Thoracic aorta (tissue), 2 donors: ENCODE measurements around the gene C13orf46. TPM values are rescaled to one million over a fixed set of nuclear protein-coding genes. Genes with fewer than 3 reads are reported as not detected.

Source experiments
- ATAC-seq: fragments of 150-250 bp; one replicate; pipeline ENCODE4 v1.8.0; 2017; ENCODE audit warnings: low read depth; ENCODE audit not compliant: insufficient number of reproducible peaks, low FRiP score
- DNase-seq: peaks from one replicate; pipeline ENCODE4 v3.0.0-alpha.2; 2020; ENCODE audit warnings: low spot score
- H3K27ac ChIP-seq, 2 donors: fragments of 200-600 bp; sonication (generic); 1 replicate in 1 of 2; 2 replicates in 1 of 2; pipeline ENCODE4 v1.5.1; 2016; ENCODE audit warnings: mild to moderate bottlenecking in 2 of 2, moderate library complexity in 2 of 2
- H3K27me3 ChIP-seq: fragments of 200-600 bp; sonication (generic); replicated peaks from 2 replicates; pipeline ENCODE4 v1.6.0; 2016; ENCODE audit warnings: mild to moderate bottlenecking; ENCODE audit not compliant: insufficient read depth
- H3K36me3 ChIP-seq: fragments of 200-600 bp; sonication (generic); one replicate; pipeline ENCODE4 v1.5.1; 2016
- H3K4me1 ChIP-seq, 2 donors: fragments of 200-600 bp; sonication (generic); 1 replicate in 1 of 2; 2 replicates in 1 of 2; pipeline versions ENCODE4 v1.5.1 to v1.6.0; 2016; ENCODE audit warnings: low read depth in 2 of 2, mild to moderate bottlenecking in 1 of 2; ENCODE audit not compliant: control insufficient read depth in 1 of 2
- H3K4me3 ChIP-seq: fragments of 200-600 bp; sonication (generic); 2 replicates; pipeline ENCODE4 v1.5.1; 2016; ENCODE audit warnings: mild to moderate bottlenecking
- H3K9me3 ChIP-seq: fragments of 200-600 bp; sonication (generic); 2 replicates; pipeline ENCODE4 v1.5.1; 2016
- total RNA-seq, 2 donors: library from RNA; depleted of rRNA; stranded (reverse); fragments of >200 nt; gene quantifications; one replicate each; pipeline versions ENCODE4 v1.1.0 to v1.2.3, GENCODE V29; 2016
- TF ChIP-seq, protein P1 (sequence below): fragments of 200-600 bp; sonication (generic); IDR thresholded peaks from one replicate; pipeline ENCODE4 v1.5.1; 2019; ENCODE audit warnings: antibody characterized with exemption

Gene C13orf46
- total RNA-seq, 2 donors from 2014 or later, result 1.1 TPM

DNA sequence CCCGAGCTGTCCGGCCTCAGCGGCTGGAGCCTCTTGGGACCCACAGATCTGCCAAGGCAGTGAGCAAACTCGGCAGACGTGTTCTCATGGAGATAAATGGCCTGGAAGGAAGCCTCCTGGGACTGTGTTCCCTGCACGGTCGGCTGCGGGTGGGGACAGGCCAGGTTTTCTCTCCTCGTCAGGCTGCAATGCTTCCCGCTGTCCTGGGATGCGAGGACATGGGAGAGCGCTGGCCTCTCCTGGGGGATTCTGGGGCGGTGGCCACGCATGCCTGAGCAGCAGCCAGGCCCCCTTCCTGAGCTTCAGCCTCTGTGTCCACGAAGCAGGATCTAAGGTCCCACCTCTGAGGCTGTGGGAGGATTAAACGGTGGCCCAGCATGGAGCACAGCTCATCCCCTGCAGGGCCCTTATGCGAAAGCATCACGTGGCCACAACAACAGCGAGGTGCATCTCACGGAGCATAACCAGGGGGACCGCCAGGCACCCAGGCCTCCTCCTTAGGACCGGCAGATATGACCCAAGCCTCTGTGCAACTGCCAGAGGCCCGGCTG is 21.2 kb upstream of the C13orf46 start:
- H3K9me3 ChIP-seq, result no peaks in the 10 kb centered on the region
- no peak for ATAC-seq
- TF ChIP-seq, protein P1, sequence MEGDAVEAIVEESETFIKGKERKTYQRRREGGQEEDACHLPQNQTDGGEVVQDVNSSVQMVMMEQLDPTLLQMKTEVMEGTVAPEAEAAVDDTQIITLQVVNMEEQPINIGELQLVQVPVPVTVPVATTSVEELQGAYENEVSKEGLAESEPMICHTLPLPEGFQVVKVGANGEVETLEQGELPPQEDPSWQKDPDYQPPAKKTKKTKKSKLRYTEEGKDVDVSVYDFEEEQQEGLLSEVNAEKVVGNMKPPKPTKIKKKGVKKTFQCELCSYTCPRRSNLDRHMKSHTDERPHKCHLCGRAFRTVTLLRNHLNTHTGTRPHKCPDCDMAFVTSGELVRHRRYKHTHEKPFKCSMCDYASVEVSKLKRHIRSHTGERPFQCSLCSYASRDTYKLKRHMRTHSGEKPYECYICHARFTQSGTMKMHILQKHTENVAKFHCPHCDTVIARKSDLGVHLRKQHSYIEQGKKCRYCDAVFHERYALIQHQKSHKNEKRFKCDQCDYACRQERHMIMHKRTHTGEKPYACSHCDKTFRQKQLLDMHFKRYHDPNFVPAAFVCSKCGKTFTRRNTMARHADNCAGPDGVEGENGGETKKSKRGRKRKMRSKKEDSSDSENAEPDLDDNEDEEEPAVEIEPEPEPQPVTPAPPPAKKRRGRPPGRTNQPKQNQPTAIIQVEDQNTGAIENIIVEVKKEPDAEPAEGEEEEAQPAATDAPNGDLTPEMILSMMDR, result no peak
- DNase-seq, result no peak
- no peak overlapping the region for H3K4me3 ChIP-seq
- no peaks in the 10 kb centered on the region for H3K27me3 ChIP-seq
- peaks cover 0 to 15% of the 10 kb centered on the region in 2 donors for H3K4me1 ChIP-seq
- peaks cover 32% of the 10 kb centered on the region for H3K36me3 ChIP-seq
- no peak overlapping the region for H3K27ac ChIP-seq

DNA sequence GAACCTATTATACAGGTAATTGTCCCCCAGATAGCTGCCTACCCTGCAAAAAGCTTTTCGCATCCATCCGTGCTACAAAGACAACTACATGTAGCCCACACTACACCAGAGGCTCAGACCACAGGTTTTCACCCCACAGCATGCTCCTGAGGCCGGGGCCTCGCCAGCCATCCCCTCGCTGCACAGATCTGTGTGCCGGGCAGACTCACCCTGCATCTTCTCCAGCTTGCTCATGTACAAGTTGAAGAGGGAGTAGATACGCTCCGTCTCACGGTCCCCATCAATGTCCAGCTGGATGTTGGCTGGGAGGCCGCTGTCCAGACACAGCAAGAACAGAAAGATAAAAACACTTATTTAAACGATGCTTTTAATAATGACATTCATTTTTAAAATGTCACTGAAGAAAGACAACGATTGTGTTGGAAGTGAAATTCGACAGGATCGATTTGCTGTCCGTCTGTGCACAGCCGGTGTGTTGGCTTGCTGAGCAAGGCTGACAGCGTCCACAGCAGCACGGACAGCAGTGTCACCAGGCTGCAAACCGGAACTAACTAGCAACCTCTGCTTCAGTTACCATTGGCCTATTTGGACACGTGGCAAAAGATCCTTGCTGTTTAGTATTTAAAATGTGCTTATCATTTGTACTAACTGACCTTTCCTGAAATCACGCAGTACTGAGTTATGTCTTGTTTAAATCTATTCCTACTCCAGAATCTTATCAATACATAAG is 18.6 kb upstream of the C13orf46 start:
- H3K36me3 ChIP-seq, result peaks cover 35% of the 10 kb centered on the region

DNA sequence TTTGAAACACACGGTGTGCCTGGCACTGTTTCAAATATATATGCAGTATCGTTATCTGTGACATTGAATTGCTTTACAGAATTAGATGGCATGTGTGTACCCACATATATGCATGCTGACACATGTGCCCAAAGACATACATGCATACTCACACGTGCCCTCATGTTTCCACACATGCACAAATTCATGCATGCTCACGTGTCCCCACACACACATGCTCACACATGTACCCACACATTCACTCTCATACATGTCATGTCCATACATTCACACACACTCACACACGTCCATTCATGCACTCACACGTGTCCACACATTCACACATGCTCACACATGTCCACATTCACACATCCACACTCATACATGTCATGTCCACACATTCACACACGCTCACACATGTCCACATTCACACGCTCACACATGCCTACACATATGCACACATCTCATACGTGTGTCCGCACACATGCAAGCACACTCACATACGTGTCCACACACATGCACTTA is 17.9 kb upstream of the C13orf46 start:
- TF ChIP-seq, protein P1, result no peak
- H3K4me1 ChIP-seq, result no peaks in the 10 kb centered on the region
- no peak for ATAC-seq
- peaks cover 35% of the 10 kb centered on the region for H3K36me3 ChIP-seq
- no peak overlapping the region for H3K27ac ChIP-seq
- H3K9me3 ChIP-seq, result no peaks in the 10 kb centered on the region
- H3K4me3 ChIP-seq, result no peak overlapping the region
- DNase-seq, result no peak
- H3K27me3 ChIP-seq, result no peaks in the 10 kb centered on the region

More for the DNA sequence above, 18.6 kb upstream of the C13orf46 start:
- TF ChIP-seq, protein P1, result no peak
- H3K9me3 ChIP-seq, result no peaks in the 10 kb centered on the region
- no peak overlapping the region for H3K27ac ChIP-seq
- no peaks in the 10 kb centered on the region for H3K27me3 ChIP-seq
- no peak for ATAC-seq
- H3K4me1 ChIP-seq, result peaks cover 0 to 2% of the 10 kb centered on the region in 2 donors
- H3K4me3 ChIP-seq, result no peak overlapping the region
- DNase-seq, result no peak

DNA sequence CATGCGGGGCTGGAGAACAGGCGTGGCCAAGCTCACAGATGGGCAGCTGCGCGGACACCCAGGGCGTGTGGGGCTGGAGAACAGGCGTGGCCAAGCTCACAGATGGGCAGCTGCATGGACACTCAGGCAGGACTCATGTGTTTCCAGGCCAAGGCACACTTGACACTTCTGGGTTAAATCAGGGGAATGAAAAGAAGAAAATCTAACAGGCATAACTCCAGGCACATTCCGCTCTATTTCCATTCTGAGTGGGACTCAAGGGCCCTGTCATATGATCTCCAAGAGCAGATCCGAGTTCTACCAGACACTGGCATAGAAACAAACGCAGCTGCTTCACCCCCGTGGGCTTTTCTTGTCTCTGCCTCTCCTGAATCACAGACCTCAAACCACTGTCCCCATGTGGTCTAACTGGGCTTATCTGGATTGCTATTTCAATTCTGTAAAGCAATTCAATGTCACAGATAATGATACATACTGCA is 17.4 kb upstream of the C13orf46 start:
- DNase-seq, result no peak
- Histone ChIP-seq H3K27ac (no peak overlapping the region), H3K4me1 (no peaks in the 10 kb centered on the region), H3K4me3 (no peak overlapping the region), H3K9me3 (no peaks in the 10 kb centered on the region), H3K27me3 (no peaks in the 10 kb centered on the region), H3K36me3 (peaks cover 31% of the 10 kb centered on the region)
- no peak for ATAC-seq
- TF ChIP-seq, protein P1, result no peak

DNA sequence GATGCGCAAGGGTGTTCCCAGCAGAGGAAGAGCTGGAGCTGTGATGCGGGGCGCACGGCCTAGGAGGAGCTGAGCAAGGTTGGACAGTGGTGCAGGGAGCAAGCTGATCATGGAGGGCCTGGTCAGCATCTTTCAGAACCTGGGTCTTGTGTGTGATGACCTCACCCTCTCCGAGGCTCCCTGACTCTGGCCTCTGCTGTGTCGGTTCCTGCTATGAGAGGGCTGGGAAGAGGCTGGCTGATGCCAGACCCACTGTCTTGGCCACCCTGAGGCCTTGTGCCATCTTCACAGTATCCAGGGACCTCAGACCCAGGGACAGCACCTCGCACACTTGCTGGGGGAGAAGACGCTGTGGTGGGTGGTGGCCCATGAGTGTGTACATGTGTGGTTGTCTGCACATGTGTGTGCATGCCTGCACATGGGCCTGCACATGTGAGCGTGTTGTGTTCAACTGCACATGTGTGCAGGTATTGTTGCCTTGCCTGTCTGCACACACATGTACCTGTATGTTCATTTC is 16.5 kb upstream of the C13orf46 start:
- no peak overlapping the region for H3K27ac ChIP-seq
- H3K36me3 ChIP-seq, result peaks cover 27% of the 10 kb centered on the region
- H3K9me3 ChIP-seq, result no peaks in the 10 kb centered on the region
- ATAC-seq (no peak), DNase-seq (peak; percentile 1)
- TF ChIP-seq, protein P1, result no peak
- no peaks in the 10 kb centered on the region for H3K4me1 ChIP-seq
- no peaks in the 10 kb centered on the region for H3K27me3 ChIP-seq
- no peak overlapping the region for H3K4me3 ChIP-seq
